NT2/D1 (cell line): ENCODE results near the gene FLRT3.

ENCODE experiments used
- DNase-seq: peaks from one replicate; pipeline ENCODE4 v3.0.0-alpha.2; 2011; ENCODE audit warnings: low read depth, low spot score
- H3K27me3 ChIP-seq: 2 replicates; pipeline ENCODE4 v1.6.0; 2011; ENCODE audit warnings: mild to moderate bottlenecking; ENCODE audit not compliant: insufficient read length, insufficient read depth
- H3K36me3 ChIP-seq: 2 replicates; pipeline ENCODE4 v1.6.1; 2011; ENCODE audit warnings: mild to moderate bottlenecking, low read length, mixed read lengths; ENCODE audit not compliant: insufficient read depth, insufficient read length
- H3K4me1 ChIP-seq: 2 replicates; pipeline ENCODE4 v1.5.1; 2011; ENCODE audit not compliant: insufficient read depth, insufficient read length
- H3K4me3 ChIP-seq: 2 replicates; pipeline ENCODE4 v1.5.1; 2011; ENCODE audit warnings: low read depth; ENCODE audit not compliant: insufficient read length
- H3K9ac ChIP-seq: 2 replicates; pipeline ENCODE4 v1.6.0; 2011; ENCODE audit warnings: low read depth; ENCODE audit not compliant: insufficient read length
- H3K9me3 ChIP-seq: 2 replicates; pipeline ENCODE4 v1.5.1; 2011; ENCODE audit warnings: mild to moderate bottlenecking, low read length; ENCODE audit not compliant: insufficient read depth
- SUZ12 ChIP-seq: IDR thresholded peaks from 2 replicates; pipeline ENCODE4 v1.6.1; 2011; ENCODE audit not compliant: insufficient read length, insufficient read depth; ENCODE audit errors: extremely low read depth
- YY1 ChIP-seq: IDR thresholded peaks from 2 replicates; pipeline ENCODE4 v1.6.1; 2011; ENCODE audit not compliant: insufficient read length, insufficient read depth
- ZNF274 ChIP-seq: IDR thresholded peaks from 2 replicates; pipeline ENCODE4 v1.6.1; 2011; ENCODE audit warnings: mild to moderate bottlenecking, low read depth, low read length

Gene FLRT3

DNA sequence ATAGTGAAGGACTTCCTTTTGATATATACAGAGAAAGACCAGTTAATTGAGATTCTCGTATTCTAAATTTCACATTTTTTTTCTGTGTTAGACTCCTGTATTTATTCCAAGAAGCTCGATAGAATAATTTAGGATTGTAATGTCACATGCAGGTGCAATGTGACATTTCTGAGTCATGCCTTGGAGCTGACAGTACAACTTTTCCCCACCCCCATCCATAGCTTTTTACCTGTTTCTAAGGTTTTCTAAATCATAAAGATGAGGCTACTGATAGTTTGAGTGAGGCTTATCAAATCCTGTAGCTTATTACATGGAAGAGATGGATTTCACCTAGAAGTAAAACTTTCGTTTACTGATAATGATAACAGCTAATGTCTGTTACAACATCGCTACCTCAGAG lies 37.6 kb downstream of the FLRT3 start:
- Histone ChIP-seq H3K9ac (no peak overlapping the region), H3K9me3 (no peaks in the 10 kb centered on the region), H3K4me1 (no peaks in the 10 kb centered on the region), H3K27me3 (no peaks in the 10 kb centered on the region), H3K36me3 (no peaks in the 10 kb centered on the region), H3K4me3 (no peak overlapping the region)
- TF ChIP-seq YY1 (no peak), ZNF274 (no peak), SUZ12 (no peak)
- no peak for DNase-seq

- H3K4me3 ChIP-seq, result no peak overlapping the region
- H3K36me3 ChIP-seq, result no peaks in the 10 kb centered on the region
- no peaks in the 10 kb centered on the region for H3K27me3 ChIP-seq
- H3K4me1 ChIP-seq, result no peaks in the 10 kb centered on the region
- no peak for TF ChIP-seq ZNF274
- no peak for TF ChIP-seq SUZ12
- no peak for TF ChIP-seq YY1
- H3K9ac ChIP-seq, result no peak overlapping the region
- no peak for DNase-seq
- H3K9me3 ChIP-seq, result no peaks in the 10 kb centered on the region
These were observed 41.6 kb downstream of the FLRT3 start for GRCh38 chr20:14295770-14296309.

DNA sequence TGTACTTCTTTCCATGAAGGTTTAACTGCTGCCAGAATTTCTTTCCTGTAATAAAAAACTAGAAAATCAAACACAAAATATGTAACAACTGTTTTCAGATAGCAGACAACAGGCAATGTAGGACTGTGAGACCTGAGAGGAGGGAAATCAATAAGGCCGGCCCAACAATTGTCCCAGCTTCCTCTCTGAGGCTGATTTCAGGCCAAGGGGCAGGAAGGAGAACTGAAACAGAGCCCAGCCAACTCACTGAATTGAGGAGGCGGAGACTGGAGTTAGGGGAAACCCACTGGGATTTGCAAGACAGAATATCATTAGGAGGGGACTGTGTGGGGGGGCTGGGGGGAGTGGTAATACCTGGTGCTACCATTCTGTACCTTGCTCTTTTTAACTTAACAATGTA lies 42.2 kb downstream of the FLRT3 start:
- no peak for DNase-seq
- H3K27me3 ChIP-seq, result no peaks in the 10 kb centered on the region
- H3K9me3 ChIP-seq, result no peaks in the 10 kb centered on the region
- no peaks in the 10 kb centered on the region for H3K4me1 ChIP-seq
- no peaks in the 10 kb centered on the region for H3K36me3 ChIP-seq
- no peak for TF ChIP-seq YY1
- no peak for TF ChIP-seq SUZ12
- TF ChIP-seq ZNF274, result no peak
- no peak overlapping the region for H3K9ac ChIP-seq
- no peak overlapping the region for H3K4me3 ChIP-seq

DNA sequence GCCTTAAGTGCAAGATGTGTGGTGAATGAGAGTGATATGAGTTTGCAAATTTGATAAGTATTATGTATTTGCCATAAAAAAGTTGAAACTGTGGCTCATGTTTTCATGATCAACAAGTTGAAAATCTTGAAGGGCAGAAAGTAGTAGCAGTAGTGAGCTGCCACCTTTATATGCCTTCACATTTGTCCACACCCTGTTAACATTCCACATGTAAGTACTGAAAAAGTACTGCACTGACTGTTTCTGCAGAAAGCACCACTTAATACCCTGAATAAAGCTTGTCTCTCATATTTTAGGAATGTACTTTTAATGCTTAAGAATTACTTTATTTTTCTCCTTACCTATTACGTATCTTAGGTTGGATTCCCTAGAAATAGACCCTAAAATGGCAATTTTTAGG lies 45.9 kb downstream of the FLRT3 start:
- no peak for DNase-seq
- TF ChIP-seq YY1 (no peak), ZNF274 (no peak), SUZ12 (no peak)
- Histone ChIP-seq H3K9me3 (no peaks in the 10 kb centered on the region), H3K4me3 (no peak overlapping the region), H3K9ac (no peak overlapping the region), H3K27me3 (no peaks in the 10 kb centered on the region), H3K4me1 (no peaks in the 10 kb centered on the region), H3K36me3 (no peaks in the 10 kb centered on the region)

DNA sequence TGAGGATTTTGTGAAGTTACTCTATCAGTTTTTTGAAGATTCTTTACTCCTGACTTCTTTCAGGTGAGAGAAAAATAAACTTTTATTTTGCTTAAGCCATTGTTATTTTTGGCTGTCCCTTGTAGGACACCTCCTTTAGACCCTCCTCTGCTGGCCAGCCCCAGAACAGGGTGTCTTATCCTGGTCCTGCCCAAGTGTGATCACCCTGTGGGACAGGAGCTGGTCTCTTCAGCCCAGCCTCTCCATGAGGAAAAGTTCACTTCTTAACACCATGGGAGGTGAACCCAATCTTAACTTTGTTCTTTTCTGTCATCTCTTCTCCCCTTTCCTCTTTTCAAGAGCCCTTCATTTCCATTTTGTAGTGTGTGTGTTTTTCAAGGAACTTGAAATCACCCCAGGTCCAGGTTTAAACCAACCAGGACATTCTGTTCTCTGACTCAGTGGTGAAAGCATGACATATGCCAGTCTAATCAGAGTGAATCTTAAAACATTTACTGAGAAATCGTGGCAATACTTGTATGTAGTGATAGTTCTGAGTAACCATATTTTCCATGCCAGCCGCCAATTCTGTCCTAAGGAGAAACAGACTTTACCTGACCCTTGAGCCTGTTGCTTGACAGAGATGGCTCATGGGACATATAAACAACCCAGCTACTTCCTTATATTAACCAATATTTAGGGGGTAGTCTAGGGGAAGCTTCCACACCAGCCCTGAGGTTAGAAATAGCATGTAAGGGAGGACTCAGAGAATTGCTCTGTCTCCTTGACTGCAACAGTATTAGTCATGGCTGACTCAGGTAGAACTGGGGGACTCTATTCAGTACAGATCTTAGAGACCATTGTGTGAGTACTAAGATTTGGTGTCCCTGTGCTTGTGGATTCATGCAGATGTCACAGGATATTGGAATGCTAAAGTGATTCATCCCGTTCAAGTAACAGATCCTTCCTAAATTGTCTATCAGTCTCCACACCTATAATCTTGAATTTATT lies 48.8 kb downstream of the FLRT3 start:
- no peaks in the 10 kb centered on the region for H3K4me1 ChIP-seq
- DNase-seq, result no peak

GRCh38 chr20:14284443-14284842 lies 53.0 kb downstream of the FLRT3 start:
- H3K4me3 ChIP-seq, result no peak overlapping the region
- no peaks in the 10 kb centered on the region for H3K36me3 ChIP-seq
- H3K27me3 ChIP-seq, result no peaks in the 10 kb centered on the region
- no peaks in the 10 kb centered on the region for H3K9me3 ChIP-seq
- no peak for DNase-seq
- no peak overlapping the region for H3K9ac ChIP-seq
- no peaks in the 10 kb centered on the region for H3K4me1 ChIP-seq
- TF ChIP-seq ZNF274 (no peak), YY1 (no peak), SUZ12 (no peak)

More for the DNA sequence above, 48.8 kb downstream of the FLRT3 start:
- TF ChIP-seq YY1 (no peak), SUZ12 (no peak), ZNF274 (no peak)
- H3K27me3 ChIP-seq, result no peaks in the 10 kb centered on the region
- H3K36me3 ChIP-seq, result no peaks in the 10 kb centered on the region
- H3K4me3 ChIP-seq, result no peak overlapping the region
- H3K9ac ChIP-seq, result no peak overlapping the region
- H3K9me3 ChIP-seq, result no peaks in the 10 kb centered on the region

DNA sequence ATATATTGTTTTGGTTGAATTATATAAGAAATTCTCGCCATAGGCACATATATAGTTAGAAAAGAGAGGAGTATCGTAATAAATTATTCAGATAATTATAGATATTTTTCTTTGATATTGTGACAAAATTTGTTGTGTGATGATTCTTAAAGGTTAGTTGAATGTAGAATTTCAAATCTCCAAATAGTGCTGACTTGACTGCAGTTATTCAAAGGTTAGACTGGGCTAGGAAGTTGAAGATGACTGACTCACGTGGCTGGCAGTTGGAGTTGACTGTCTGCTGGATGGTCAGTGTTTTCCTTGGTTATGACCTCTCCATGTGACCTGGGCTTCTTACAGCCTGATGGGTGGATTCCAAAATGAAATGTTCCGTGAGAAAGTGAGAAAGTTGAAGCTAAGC lies 55.3 kb downstream of the FLRT3 start:
- Histone ChIP-seq H3K9me3 (no peaks in the 10 kb centered on the region), H3K9ac (no peak overlapping the region), H3K27me3 (no peaks in the 10 kb centered on the region), H3K36me3 (no peaks in the 10 kb centered on the region), H3K4me3 (no peak overlapping the region), H3K4me1 (no peaks in the 10 kb centered on the region)
- no peak for DNase-seq
- TF ChIP-seq ZNF274, result no peak
- no peak for TF ChIP-seq YY1
- no peak for TF ChIP-seq SUZ12
